Activated CD4-positive, alpha-beta T cell treated with anti-CD3 and anti-CD28 coated beads for 48 hours (primary cell): ENCODE results near the gene FRMD6.

ENCODE experiments used
- DNase-seq: peaks from one replicate; pipeline ENCODE4 v3.0.0-alpha.2; 2020

FRMD6 gene

DNA sequence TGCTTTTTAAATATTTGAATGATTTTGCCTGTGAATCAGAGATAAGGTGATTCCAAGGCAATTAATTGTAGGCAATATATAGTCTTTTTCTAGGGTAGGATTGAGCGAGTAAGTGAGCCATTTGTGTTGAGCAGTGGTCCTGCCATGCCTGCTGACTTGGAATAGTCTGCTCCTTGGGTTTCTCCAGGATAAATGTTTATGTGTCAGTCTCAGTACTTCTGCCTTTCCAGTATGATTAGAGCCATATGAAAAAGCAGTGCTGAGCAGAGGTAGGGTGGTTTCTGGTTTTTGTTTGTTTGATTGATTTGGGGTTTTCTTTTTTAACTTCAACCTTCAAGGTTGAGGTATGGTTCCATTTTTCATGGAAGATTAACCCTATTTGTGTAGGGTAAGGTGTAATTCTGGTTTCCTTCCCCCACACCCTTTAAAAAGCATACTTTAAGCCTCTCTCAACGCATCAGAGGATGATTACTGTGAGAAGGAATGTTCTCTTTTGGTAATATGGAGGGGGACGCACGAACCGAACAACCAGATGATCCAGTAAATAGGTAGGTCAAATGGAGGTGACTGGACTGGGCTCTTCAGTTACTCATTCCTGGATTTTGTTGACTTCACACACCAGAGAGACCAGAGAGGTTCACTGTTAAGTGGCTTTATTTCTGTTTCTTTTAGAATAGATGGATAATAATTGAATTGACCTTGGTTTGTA is 22.7 kb downstream of the FRMD6 start:
- no peak for DNase-seq

- no peak for DNase-seq
Observed at GRCh38 chr14:51676549-51676948, 24.8 kb downstream of the FRMD6 start.

- DNase-seq, result no peak
Observed at GRCh38 chr14:51677266-51677665, 25.6 kb downstream of the FRMD6 start.

- DNase-seq, result peak; percentile 27
Observed at GRCh38 chr14:51677738-51678137, 26.0 kb downstream of the FRMD6 start.

DNA sequence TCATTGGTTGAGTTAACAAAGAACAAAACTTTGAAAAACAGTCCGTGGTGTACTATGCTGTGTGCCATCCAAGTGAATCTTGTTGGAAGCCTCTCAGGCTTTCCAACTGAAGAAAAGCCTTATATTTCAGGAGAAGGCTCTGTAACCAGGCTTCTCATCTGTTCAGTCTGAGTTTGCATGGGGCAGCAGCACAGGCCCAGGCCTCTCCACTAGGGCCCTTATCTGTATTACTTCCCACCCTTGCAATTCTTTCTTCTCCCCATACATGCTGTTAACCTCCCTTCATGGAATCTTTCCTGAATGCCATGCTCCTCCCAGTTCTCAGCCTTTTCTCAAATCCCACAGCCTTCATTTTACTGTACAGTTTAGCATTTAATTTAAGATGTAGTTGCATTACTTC is 28.3 kb downstream of the FRMD6 start:
- DNase-seq, result no peak

DNA sequence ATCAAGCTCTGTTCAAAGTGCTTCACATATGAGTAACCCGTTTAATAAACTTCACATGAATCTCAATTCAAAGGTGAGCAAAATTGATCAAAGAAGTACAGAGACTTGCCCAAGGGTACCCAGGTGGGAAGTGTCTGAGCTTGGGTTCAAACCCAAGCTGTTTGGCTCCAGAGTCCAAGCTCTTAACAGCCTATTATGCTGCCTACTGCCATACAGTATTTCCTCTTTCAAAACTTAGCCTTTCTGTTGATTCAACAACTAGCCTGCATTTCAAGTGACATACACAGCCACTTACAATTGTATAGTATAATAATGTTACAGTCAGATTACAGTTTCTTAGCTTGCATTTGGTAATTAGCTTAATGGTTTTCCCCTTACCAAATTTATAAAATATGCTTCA is 29.7 kb downstream of the FRMD6 start:
- no peak for DNase-seq

GRCh38 chr14:51682411-51682810 is 30.7 kb downstream of the FRMD6 start:
- DNase-seq, result no peak

- no peak for DNase-seq
Observed at GRCh38 chr14:51684760-51685159, 33.0 kb downstream of the FRMD6 start.

GRCh38 chr14:51691176-51691575 is 39.5 kb downstream of the FRMD6 start:
- DNase-seq, result no peak

GRCh38 chr14:51692646-51693045 is 40.9 kb downstream of the FRMD6 start:
- DNase-seq, result no peak

- no peak for DNase-seq
Observed at GRCh38 chr14:51697848-51698247, 46.1 kb downstream of the FRMD6 start.

DNA sequence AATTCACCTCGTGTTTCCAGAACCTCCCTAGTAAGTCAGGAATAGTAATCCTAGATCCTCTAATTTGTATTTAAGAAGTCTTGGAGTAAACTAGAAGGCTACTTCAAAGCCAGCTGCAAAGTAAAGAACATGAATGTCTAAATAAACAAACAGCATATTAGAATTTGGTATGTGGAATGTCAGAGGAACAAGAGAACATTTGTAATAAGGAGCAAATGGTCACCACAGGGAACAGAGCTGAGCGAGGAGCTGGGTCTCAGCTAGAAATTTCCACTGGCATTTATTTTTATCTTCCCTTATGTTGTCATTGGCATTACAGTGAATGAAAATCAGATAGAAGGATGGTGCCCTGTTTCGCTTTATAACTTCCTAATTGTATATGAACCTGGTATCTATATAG is 50.2 kb downstream of the FRMD6 start:
- no peak for DNase-seq

- no peak for DNase-seq
Observed at GRCh38 chr14:51703787-51704186, 52.1 kb downstream of the FRMD6 start.

DNA sequence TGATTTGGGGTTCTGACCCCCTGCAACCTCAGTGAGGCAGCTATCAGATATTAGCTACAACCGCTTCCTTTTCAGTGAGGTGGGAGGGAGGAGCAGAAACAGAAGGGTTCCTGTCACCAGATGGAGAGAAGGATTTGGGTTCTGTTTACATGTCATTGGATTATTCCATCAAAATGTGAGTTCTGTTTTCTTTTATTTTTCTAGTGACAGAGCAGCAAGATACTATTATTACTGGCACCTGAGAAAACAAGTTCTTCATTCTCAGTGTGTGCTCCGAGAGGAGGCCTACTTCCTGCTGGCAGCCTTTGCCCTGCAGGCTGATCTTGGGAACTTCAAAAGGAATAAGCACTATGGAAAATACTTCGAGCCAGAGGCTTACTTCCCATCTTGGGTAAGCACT is 52.8 kb downstream of the FRMD6 start:
- DNase-seq, result no peak

DNA sequence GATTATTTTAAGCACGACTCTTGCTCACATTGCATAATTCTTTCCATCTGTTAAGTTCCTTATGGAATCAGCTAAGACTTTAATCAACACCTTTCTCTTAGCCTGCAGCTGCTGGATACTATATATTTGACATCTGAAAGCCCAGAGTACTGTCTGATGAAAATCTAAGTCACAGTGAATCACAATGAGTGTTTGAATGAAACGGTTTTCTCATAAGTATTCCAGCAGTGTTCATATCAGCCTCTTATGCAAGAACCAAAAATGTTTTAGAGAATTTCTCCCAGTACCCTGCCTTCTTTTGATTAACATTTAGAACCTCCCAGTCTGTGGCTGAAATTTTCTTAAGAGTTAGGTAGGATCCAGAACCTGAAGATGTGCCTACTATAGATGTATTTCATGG is 55.6 kb downstream of the FRMD6 start:
- DNase-seq, result no peak

DNA sequence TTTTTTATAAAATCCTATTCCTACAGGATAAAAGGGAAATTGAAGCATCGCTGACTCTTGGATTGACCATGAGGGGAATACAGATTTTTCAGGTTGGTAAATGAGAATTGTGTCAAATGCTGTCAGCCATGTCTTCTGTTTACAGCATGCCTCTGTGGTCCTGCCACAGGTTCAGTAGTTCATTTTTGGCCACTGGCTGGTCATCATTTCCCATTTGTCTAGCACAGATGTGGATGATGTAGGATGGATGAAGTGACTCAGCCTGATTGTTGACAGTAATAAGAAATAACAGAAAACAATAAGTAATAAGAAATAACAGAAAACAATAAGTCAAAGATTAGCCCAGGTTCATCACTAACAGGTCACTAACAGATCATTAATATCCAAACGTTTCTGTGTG is 59.8 kb downstream of the FRMD6 start:
- no peak for DNase-seq

DNA sequence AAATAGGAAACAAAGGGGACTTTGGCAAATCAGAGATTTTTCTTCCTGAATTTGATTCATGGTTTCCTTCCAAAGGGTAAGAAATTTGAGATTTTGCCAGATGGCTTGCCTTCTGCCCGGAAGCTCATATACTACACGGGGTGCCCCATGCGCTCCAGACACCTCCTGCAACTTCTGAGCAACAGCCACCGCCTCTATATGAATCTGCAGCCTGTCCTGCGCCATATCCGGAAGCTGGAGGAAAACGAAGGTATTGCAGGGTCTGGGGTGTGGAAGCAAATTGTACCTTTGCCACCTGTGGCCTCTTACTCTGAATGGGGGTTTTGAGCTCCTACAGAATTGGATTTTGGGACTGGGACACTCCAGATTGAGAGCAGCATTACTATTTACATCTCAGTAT is 63.5 kb downstream of the FRMD6 start:
- no peak for DNase-seq

GRCh38 chr14:51715742-51716141 is 64.0 kb downstream of the FRMD6 start:
- DNase-seq, result no peak

- no peak for DNase-seq
Observed at GRCh38 chr14:51716610-51717009, 64.9 kb downstream of the FRMD6 start.

GRCh38 chr14:51717766-51718165 is 66.1 kb downstream of the FRMD6 start:
- no peak for DNase-seq

- DNase-seq, result no peak
Observed at GRCh38 chr14:51719955-51720354, 68.2 kb downstream of the FRMD6 start.

DNA sequence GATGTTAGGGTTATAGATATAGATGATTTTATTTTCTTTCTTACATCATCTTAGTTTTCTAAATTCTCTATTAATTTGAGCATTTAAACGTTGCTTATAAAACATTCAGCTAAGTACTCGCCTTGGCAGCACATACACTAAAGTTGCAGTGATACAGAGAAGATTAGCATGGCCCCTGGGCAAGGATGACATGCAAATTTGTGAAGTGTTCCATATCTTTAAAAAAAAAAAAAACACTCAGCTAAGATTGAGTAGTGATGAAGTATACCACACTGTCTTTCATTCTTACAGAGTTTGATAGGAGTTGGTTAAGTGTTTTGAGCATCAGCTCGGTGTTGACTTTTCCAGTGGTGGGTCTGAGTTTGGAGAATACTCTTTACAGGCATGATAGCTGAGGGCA is 72.3 kb downstream of the FRMD6 start:
- DNase-seq, result no peak

GRCh38 chr14:51724650-51725049 is 72.9 kb downstream of the FRMD6 start:
- no peak for DNase-seq

DNA sequence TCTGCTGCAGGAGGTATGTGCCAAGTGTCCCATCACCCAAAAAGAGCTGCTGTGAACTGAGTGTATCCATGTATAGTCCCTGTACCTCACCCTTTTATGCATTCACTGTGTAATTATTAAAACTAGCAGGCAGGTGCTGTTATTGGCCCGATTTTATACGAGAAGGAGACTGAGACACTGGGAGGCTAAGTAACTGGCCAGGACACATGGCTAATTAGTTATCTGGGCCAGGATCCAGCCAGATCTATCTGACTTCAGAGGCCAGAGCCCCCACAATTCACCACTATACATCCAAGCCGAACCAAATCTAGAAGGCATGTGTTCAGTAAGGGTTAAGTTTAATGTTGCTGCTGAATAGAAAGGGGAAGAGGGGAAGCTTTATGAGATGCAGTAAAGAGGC is 73.4 kb downstream of the FRMD6 start:
- DNase-seq, result no peak

GRCh38 chr14:51726166-51726899 is 74.6 kb downstream of the FRMD6 start:
- DNase-seq, result no peak
